PC-9 (cell line): ENCODE data around the gene CYB5A. TPM values are rescaled to one million over a fixed set of nuclear protein-coding genes. Genes with fewer than 3 reads are reported as not detected.

Experiments
- BruUV-seq: library from RNA; stranded (reverse); fragments of 400-500 nt; replicated peaks from 2 replicates; lab custom pipeline; 2021; lab: Mats Ljungman, UMichigan
- CTCF ChIA-PET: fragments of 300-600 bp; sonication (Branson Sonifier 250); formaldehyde crosslinking; loops from one replicate; lab custom pipeline; 2022; ENCODE audit warnings: antibody characterized with exemption; lab: Charles Lee
- POLR2A ChIA-PET: fragments of 300-600 bp; sonication (Branson Sonifier 250); formaldehyde crosslinking; loops from one replicate; lab custom pipeline; 2022; ENCODE audit warnings: antibody characterized with exemption; ENCODE audit not compliant: unreplicated experiment; lab: Charles Lee
- DNase-seq, 2 experiments: peaks; one replicate each; pipeline versions ENCODE4 v3.0.0 to v3.0.0-alpha.2; 2015 to 2022; ENCODE audit warnings: mixed read lengths in 1 of 2
- H2AFZ ChIP-seq: fragments of 200-600 bp; sonication (generic); 2 replicates; pipeline ENCODE4 v1.8.1; 2017; ENCODE audit warnings: antibody characterized with exemption
- H3F3A ChIP-seq: fragments of 200-600 bp; sonication (generic); 2 replicates; pipeline ENCODE4 v1.8.1; 2017; ENCODE audit warnings: antibody characterized with exemption, mild to moderate bottlenecking, low read depth; ENCODE audit not compliant: insufficient read depth
- H3K27ac ChIP-seq: fragments of 200-600 bp; sonication (generic); 2 replicates; pipeline ENCODE4 v1.6.1; 2016; ENCODE audit warnings: mixed run types
- H3K27me3 ChIP-seq: fragments of 200-600 bp; sonication (generic); 2 replicates; pipeline ENCODE4 v1.6.1; 2016; ENCODE audit warnings: low read depth, mixed run types; ENCODE audit not compliant: insufficient read depth
- H3K36me3 ChIP-seq: fragments of 200-600 bp; sonication (generic); 2 replicates; pipeline ENCODE4 v1.6.1; 2016; ENCODE audit warnings: low read depth, mixed run types
- H3K4me1 ChIP-seq: fragments of 200-600 bp; sonication (generic); replicated peaks from 2 replicates; pipeline ENCODE4 v1.6.1; 2016; ENCODE audit warnings: mixed run types; ENCODE audit not compliant: insufficient read depth
- H3K4me2 ChIP-seq: fragments of 200-600 bp; sonication (generic); 2 replicates; pipeline ENCODE4 v1.6.1; 2017; ENCODE audit warnings: mixed run types
- H3K4me3 ChIP-seq: fragments of 200-600 bp; sonication (generic); 2 replicates; pipeline ENCODE4 v1.6.1; 2016; ENCODE audit warnings: mixed run types
- H3K79me2 ChIP-seq: fragments of 200-600 bp; sonication (generic); 2 replicates; pipeline ENCODE4 v1.6.1; 2017; ENCODE audit warnings: low read depth, mixed run types
- H3K9me2 ChIP-seq: fragments of 200-600 bp; sonication (generic); 2 replicates; pipeline ENCODE4 v1.8.1; 2017; ENCODE audit warnings: mild to moderate bottlenecking; ENCODE audit not compliant: insufficient read depth
- H3K9me3 ChIP-seq: fragments of 200-600 bp; sonication (generic); 2 replicates; pipeline ENCODE4 v1.8.1; 2016; ENCODE audit warnings: low read depth; ENCODE audit not compliant: insufficient read depth
- H4K20me1 ChIP-seq: fragments of 200-600 bp; sonication (generic); 2 replicates; pipeline ENCODE4 v1.8.1; 2017; ENCODE audit not compliant: insufficient read depth
- CTCF ChIP-seq: fragments of 200-600 bp; sonication (generic); conservative IDR thresholded peaks from 2 replicates; pipeline ENCODE4 v1.6.1; 2017; ENCODE audit warnings: mixed run types, antibody characterized with exemption, mild to moderate bottlenecking, moderate library complexity
- EZH2 ChIP-seq: fragments of 200-600 bp; sonication (generic); IDR thresholded peaks from 2 replicates; pipeline ENCODE4 v1.8.0; 2017; ENCODE audit warnings: antibody characterized with exemption, low read depth
- intact Hi-C: fragments of 100-400 bp; cut with micrococcal nuclease; formaldehyde crosslinking; loops from one replicate; pipeline ENCODE4 v1.10.0; 2022; ENCODE audit not compliant: unreplicated experiment
- total RNA-seq: library from RNA; stranded (reverse); gene quantifications from 2 replicates; pipeline ENCODE4 v1.2.3, GENCODE V29; 2021

The CYB5A gene
- total RNA-seq, 1 experiment from 2014 or later: 109 TPM

- BruUV-seq: no TSS peak
- TF ChIP-seq EZH2 (no peak), CTCF (no peak)
- Histone ChIP-seq H2AFZ (no peak overlapping the region), H3K27me3 (no peaks in the 10 kb centered on the region), H3K4me3 (no peak overlapping the region), H3K79me2 (peaks cover 98% of the 10 kb centered on the region), H3K9me3 (no peaks in the 10 kb centered on the region), H4K20me1 (no peaks in the 10 kb centered on the region), H3K27ac (peak overlapping the region; percentile 21; the same call in 1 of the 2 replicates), H3K4me1 (peaks cover 86% of the 10 kb centered on the region), H3K9me2 (no peaks in the 10 kb centered on the region), H3K4me2 (peak overlapping the region; percentile 83), H3K36me3 (no peaks in the 10 kb centered on the region), H3F3A (peaks cover 22% of the 10 kb centered on the region; the same call in 1 of the 2 replicates)
- no peak for DNase-seq
- intact Hi-C loops: no loop called here
- ChIA-PET POLR2A (interaction anchor here (0.6 kb wide), 1 partner anchor 15 kb away, joined by 12 read pairs; no protein-coding TSS in a partner anchor), CTCF (no interaction called here)
These were observed 7.4 kb downstream of the CYB5A start for GRCh38 chr18:74284191-74284979.

GRCh38 chr18:74283646-74284045, 8.1 kb downstream of the CYB5A start:
- H3K9me2 ChIP-seq: no peaks in the 10 kb centered on the region
- no peak overlapping the region for H2AFZ ChIP-seq
- H3K9me3 ChIP-seq: no peaks in the 10 kb centered on the region
- CTCF ChIA-PET: no interaction called here
- BruUV-seq: no TSS peak
- H3K36me3 ChIP-seq: no peaks in the 10 kb centered on the region
- H3F3A ChIP-seq: peaks cover 22% of the 10 kb centered on the region; the same call in 1 of the 2 replicates
- TF ChIP-seq EZH2 (no peak), CTCF (no peak)
- peaks cover 97% of the 10 kb centered on the region for H3K79me2 ChIP-seq
- H3K27me3 ChIP-seq: no peaks in the 10 kb centered on the region
- H3K27ac ChIP-seq: peak overlapping the region; percentile 87
- H3K4me2 ChIP-seq: peak overlapping the region; percentile 83
- POLR2A ChIA-PET: interaction anchor here (0.6 kb wide), 1 partner anchor 16 kb away, joined by 12 read pairs; no protein-coding TSS in a partner anchor
- H4K20me1 ChIP-seq: no peaks in the 10 kb centered on the region
- H3K4me3 ChIP-seq: peak overlapping the region; percentile 45; the same call in 1 of the 2 replicates
- no peak for DNase-seq
- intact Hi-C loops: no loop called here
- H3K4me1 ChIP-seq: peaks cover 79% of the 10 kb centered on the region

GRCh38 chr18:74282755-74283554, 8.8 kb downstream of the CYB5A start:
- Histone ChIP-seq H3K27ac (peak overlapping the region; percentile 87), H4K20me1 (no peaks in the 10 kb centered on the region), H3K4me3 (peak overlapping the region; percentile 45), H3K9me2 (no peaks in the 10 kb centered on the region), H3K4me2 (peak overlapping the region; percentile 83), H3K4me1 (peaks cover 72% of the 10 kb centered on the region), H3K79me2 (peaks cover 97% of the 10 kb centered on the region), H2AFZ (peak overlapping the region; percentile 69), H3F3A (peaks cover 22% of the 10 kb centered on the region; the same call in 1 of the 2 replicates), H3K36me3 (no peaks in the 10 kb centered on the region), H3K27me3 (no peaks in the 10 kb centered on the region), H3K9me3 (no peaks in the 10 kb centered on the region)
- no peak for TF ChIP-seq CTCF
- no peak for TF ChIP-seq EZH2
- BruUV-seq: no TSS peak
- CTCF ChIA-PET: no interaction called here
- DNase-seq: peak in 1 of 2 experiments; percentile 65
- POLR2A ChIA-PET: no interaction called here
- intact Hi-C loops: no loop called here
